Activated CD8-positive, alpha-beta memory T cell treated with anti-CD3 and anti-CD28 coated beads, Interleukin-2, amount 50 U/mL, for 4 hours (primary cell): ENCODE data around the gene PCSK2.

Experiments used
- DNase-seq: peaks from one replicate; pipeline ENCODE4 v3.0.0-alpha.2; 2020

PCSK2 gene

GRCh38 chr20:17343656-17344452 is 117.0 kb downstream of the PCSK2 start:
- no peak for DNase-seq

- DNase-seq, result no peak
Measured at GRCh38 chr20:17344790-17345189, 118.0 kb downstream of the PCSK2 start.

- DNase-seq, result no peak
Measured at GRCh38 chr20:17345321-17345720, 118.5 kb downstream of the PCSK2 start.

GRCh38 chr20:17350321-17350720 is 123.5 kb downstream of the PCSK2 start:
- DNase-seq, result no peak

GRCh38 chr20:17357238-17357637 is 130.4 kb downstream of the PCSK2 start:
- no peak for DNase-seq

GRCh38 chr20:17358854-17359253 is 132.0 kb downstream of the PCSK2 start:
- no peak for DNase-seq

GRCh38 chr20:17364681-17365080 is 137.8 kb downstream of the PCSK2 start:
- no peak for DNase-seq

- no peak for DNase-seq
Measured at GRCh38 chr20:17365831-17366230, 139.0 kb downstream of the PCSK2 start.

- DNase-seq, result no peak
Measured at GRCh38 chr20:17369506-17369905, 142.7 kb downstream of the PCSK2 start.

- DNase-seq, result no peak
Measured at GRCh38 chr20:17372806-17373440, 146.1 kb downstream of the PCSK2 start.

- DNase-seq, result no peak
Measured at GRCh38 chr20:17374086-17374485, 147.2 kb downstream of the PCSK2 start.

- no peak for DNase-seq
Measured at GRCh38 chr20:17376031-17376430, 149.2 kb downstream of the PCSK2 start.

GRCh38 chr20:17377231-17377630 is 150.4 kb downstream of the PCSK2 start:
- no peak for DNase-seq

GRCh38 chr20:17379651-17380050 is 152.8 kb downstream of the PCSK2 start:
- no peak for DNase-seq

- no peak for DNase-seq
Measured at GRCh38 chr20:17380801-17381200, 154.0 kb downstream of the PCSK2 start.

GRCh38 chr20:17381724-17382123 is 154.9 kb downstream of the PCSK2 start:
- no peak for DNase-seq

- DNase-seq, result no peak
Measured at GRCh38 chr20:17385798-17386197, 159.0 kb downstream of the PCSK2 start.

GRCh38 chr20:17390655-17391054 is 163.8 kb downstream of the PCSK2 start:
- DNase-seq, result no peak

GRCh38 chr20:17391127-17391771 is 164.4 kb downstream of the PCSK2 start:
- no peak for DNase-seq

GRCh38 chr20:17394411-17394810 is 167.6 kb downstream of the PCSK2 start:
- DNase-seq, result no peak

GRCh38 chr20:17395729-17396128 is 168.9 kb downstream of the PCSK2 start:
- no peak for DNase-seq

GRCh38 chr20:17399303-17399985 is 172.6 kb downstream of the PCSK2 start:
- DNase-seq, result no peak

GRCh38 chr20:17403461-17403860 is 176.6 kb downstream of the PCSK2 start:
- no peak for DNase-seq
